IMR-90 (cell line): Measurements from ENCODE around the gene GUCD1. TPM values are rescaled to one million over a fixed set of nuclear protein-coding genes. Genes with fewer than 3 reads are reported as not detected.

ENCODE experiments used
- ATAC-seq: fragments of 200-7000 bp; cut with Tn5 transposase; 2 replicates; pipeline ENCODE4 v1.9.1; 2020; ENCODE audit warnings: low read depth, mild to moderate bottlenecking, moderate library complexity
- BruUV-seq: library from RNA; stranded (reverse); fragments of 400-500 nt; replicated peaks from 2 replicates; lab custom pipeline; 2021; lab: Mats Ljungman, UMichigan
- CTCF ChIA-PET: fragments of 300-600 bp; formaldehyde crosslinking; extraction: SDS; loops from one replicate; lab custom pipeline; 2021; ENCODE audit warnings: antibody characterized with exemption; lab: Yijun Ruan, JAX
- POLR2A ChIA-PET: fragments of 300-600 bp; sonication (Branson Sonifier 250); formaldehyde crosslinking; loops from one replicate; lab custom pipeline; 2022; ENCODE audit warnings: antibody characterized with exemption; ENCODE audit not compliant: unreplicated experiment; lab: Charles Lee
- DNase-seq: peaks from one replicate; pipeline ENCODE4 v3.0.0; 2013
- H2AFZ ChIP-seq: replicated peaks from 2 replicates; pipeline ENCODE3; 2013; ENCODE audit warnings: low read length, mild to moderate bottlenecking; ENCODE audit not compliant: poor library complexity
- H2AK5ac ChIP-seq: 2 replicates; pipeline ENCODE4 v1.6.1; 2013; ENCODE audit warnings: low read depth, low read length, inconsistent platforms
- H2AK9ac ChIP-seq: replicated peaks from 2 replicates; pipeline ENCODE3; 2013; ENCODE audit warnings: mild to moderate bottlenecking, low read depth, low read length, moderate library complexity; ENCODE audit not compliant: poor library complexity
- H2BK120ac ChIP-seq: 2 replicates; pipeline ENCODE4 v1.6.1; 2013; ENCODE audit warnings: low read depth, low read length, inconsistent platforms
- H2BK15ac ChIP-seq: 3 replicates; pipeline ENCODE4 v1.6.1; 2013; ENCODE audit warnings: low read depth, low read length, inconsistent platforms
- H2BK20ac ChIP-seq: 2 replicates; pipeline ENCODE4 v1.6.1; 2013; ENCODE audit warnings: low read depth, mild to moderate bottlenecking, inconsistent platforms, low read length, moderate library complexity
- H2BK5ac ChIP-seq: 2 replicates; pipeline ENCODE4 v1.6.1; 2013; ENCODE audit warnings: mild to moderate bottlenecking, low read depth, low read length, inconsistent platforms; ENCODE audit not compliant: poor library complexity, severe bottlenecking
- H3K14ac ChIP-seq: replicated peaks from 2 replicates; pipeline ENCODE4 v1.6.1; 2013; ENCODE audit warnings: low read depth, low read length, inconsistent platforms
- H3K18ac ChIP-seq: 2 replicates; pipeline ENCODE4 v1.6.1; 2013; ENCODE audit warnings: low read depth, low read length, control low read depth
- H3K23ac ChIP-seq: 2 replicates; pipeline ENCODE4 v1.6.1; 2013; ENCODE audit warnings: low read depth, low read length, inconsistent platforms
- H3K27ac ChIP-seq: 2 replicates; pipeline ENCODE4 v1.5.1; 2013; ENCODE audit warnings: mild to moderate bottlenecking, control low read depth, low read length; ENCODE audit not compliant: insufficient read depth
- H3K27me3 ChIP-seq: 2 replicates; pipeline ENCODE4 v1.6.1; 2013; ENCODE audit warnings: low read length; ENCODE audit not compliant: control insufficient read depth, insufficient read depth
- H3K36me3 ChIP-seq: 2 replicates; pipeline ENCODE4 v1.6.1; 2013; ENCODE audit warnings: low read length, mixed read lengths; ENCODE audit not compliant: control insufficient read depth, insufficient read depth
- H3K4ac ChIP-seq: 2 replicates; pipeline ENCODE4 v1.6.1; 2013; ENCODE audit warnings: low read depth, low read length, inconsistent platforms
- H3K4me1 ChIP-seq: 2 replicates; pipeline ENCODE4 v1.6.1; 2013; ENCODE audit warnings: low read length, mixed read lengths; ENCODE audit not compliant: control insufficient read depth, insufficient read depth
- H3K4me2 ChIP-seq: 2 replicates; pipeline ENCODE4 v1.6.1; 2013; ENCODE audit warnings: low read depth, mild to moderate bottlenecking, control low read depth, low read length, moderate library complexity
- H3K4me3 ChIP-seq: 2 replicates; pipeline ENCODE4 v1.5.1; 2013; ENCODE audit warnings: low read depth, mild to moderate bottlenecking, control low read depth, low read length, moderate library complexity; ENCODE audit not compliant: insufficient read depth
- H3K56ac ChIP-seq: 2 replicates; pipeline ENCODE4 v1.6.1; 2013; ENCODE audit warnings: low read length, inconsistent platforms; ENCODE audit not compliant: insufficient read depth; ENCODE audit errors: extremely low read depth
- H3K79me1 ChIP-seq, 2 experiments: 2 replicates each; pipeline ENCODE4 v1.6.1; 2013; ENCODE audit warnings: low read length in 2 of 2, inconsistent platforms in 1 of 2, low read depth in 1 of 2
- H3K9ac ChIP-seq: 2 replicates; pipeline ENCODE4 v1.6.1; 2013; ENCODE audit warnings: low read depth, low read length, control low read depth
- H3K9me1 ChIP-seq: 2 replicates; pipeline ENCODE4 v1.6.1; 2013; ENCODE audit warnings: low read length, inconsistent platforms; ENCODE audit not compliant: insufficient read depth
- H3K9me3 ChIP-seq: 2 replicates; pipeline ENCODE4 v1.6.1; 2013; ENCODE audit warnings: low read length; ENCODE audit not compliant: control insufficient read depth, insufficient read depth
- H4K20me1 ChIP-seq: 2 replicates; pipeline ENCODE4 v1.6.1; 2013; ENCODE audit warnings: low read length, inconsistent platforms; ENCODE audit not compliant: insufficient read depth
- H4K5ac ChIP-seq: 2 replicates; pipeline ENCODE4 v1.6.1; 2013; ENCODE audit warnings: mild to moderate bottlenecking, low read depth, low read length, control low read depth
- H4K8ac ChIP-seq, 2 experiments: 2 replicates each; pipeline ENCODE4 v1.6.1; 2013; ENCODE audit warnings: low read depth in 2 of 2, low read length in 2 of 2, control low read depth in 1 of 2, inconsistent platforms in 1 of 2
- H4K91ac ChIP-seq: 2 replicates; pipeline ENCODE4 v1.6.1; 2013; ENCODE audit warnings: low read depth, low read length, inconsistent platforms; ENCODE audit not compliant: insufficient read depth
- CEBPB ChIP-seq: IDR thresholded peaks from 2 replicates; pipeline ENCODE4 v1.6.1; 2012; ENCODE audit warnings: low read depth, low read length, improper control_type of control experiment
- CHD1 ChIP-seq: IDR thresholded peaks from 2 replicates; pipeline ENCODE4 v1.6.1; 2012; ENCODE audit warnings: low read depth, low read length, improper control_type of control experiment
- FOS ChIP-seq: fragments of 150-350 bp; IDR thresholded peaks from 2 replicates; pipeline ENCODE4 v1.6.1; 2016; ENCODE audit warnings: low read depth, low read length
- MAFK ChIP-seq: IDR thresholded peaks from 2 replicates; pipeline ENCODE4 v1.6.1; 2012; ENCODE audit warnings: low read depth, low read length, improper control_type of control experiment
- MXI1 ChIP-seq: IDR thresholded peaks from 2 replicates; pipeline ENCODE4 v1.6.1; 2012; ENCODE audit warnings: low read depth, mild to moderate bottlenecking, low read length, moderate library complexity, borderline replicate concordance
- POLR2A ChIP-seq: IDR thresholded peaks from 2 replicates; pipeline ENCODE4 v1.6.1; 2012; ENCODE audit warnings: mild to moderate bottlenecking, low read depth, low read length
- RAD21 ChIP-seq: IDR thresholded peaks from 2 replicates; pipeline ENCODE4 v1.6.1; 2012; ENCODE audit warnings: low read length, improper control_type of control experiment
- RCOR1 ChIP-seq: IDR thresholded peaks from 2 replicates; pipeline ENCODE4 v1.6.1; 2012; ENCODE audit warnings: mild to moderate bottlenecking, low read length, improper control_type of control experiment; ENCODE audit not compliant: insufficient replicate concordance
- RFX5 ChIP-seq: IDR thresholded peaks from 2 replicates; pipeline ENCODE4 v1.8.0; 2012; ENCODE audit warnings: low read depth, mild to moderate bottlenecking, low read length, moderate library complexity
- SMC3 ChIP-seq: fragments of 150-350 bp; IDR thresholded peaks from 2 replicates; pipeline ENCODE4 v1.6.1; 2016; ENCODE audit warnings: low read depth, mild to moderate bottlenecking, antibody characterized with exemption, low read length, moderate library complexity
- WGBS, 2 experiments: methylation state at CpG; one replicate each; pipeline versions ENCODE4 v1.1.5 to v1.1.7; 2013; ENCODE audit warnings: missing lambda C conversion rate in 2 of 2; ENCODE audit not compliant: insufficient read length in 1 of 2; ENCODE audit errors: extremely low coverage in 2 of 2; 5-methylcytosine and 5-hydroxymethylcytosine counted together
- dilution Hi-C: fragments of 300-500 bp; cut with HindIII; formaldehyde crosslinking; loops from one replicate; pipeline ENCODE4 v1.14.3; 2018; ENCODE audit warnings: low sequenced_read_pairs; ENCODE audit not compliant: unreplicated experiment
- in situ Hi-C: fragments of 300-500 bp; cut with MboI; formaldehyde crosslinking; loops from 3 replicates; pipeline ENCODE4 v1.14.3; 2019; ENCODE audit warnings: low sequenced_read_pairs, inconsistent platforms, mixed read lengths
- intact Hi-C: fragments of 100-400 bp; cut with micrococcal nuclease; formaldehyde crosslinking; loops from 2 replicates; pipeline ENCODE4 v1.10.0; 2022
- polyA plus RNA-seq, 3 experiments: library from polyadenylated mRNA; depleted of rRNA; stranded (reverse); fragments of >200 nt; gene quantifications; 2 replicates each; pipeline ENCODE4 v1.2.3, GENCODE V29; 2012; ENCODE audit warnings: low replicate concordance in 1 of 3
- total RNA-seq: library from RNA; depleted of rRNA; stranded (reverse); fragments of >200 nt; gene quantifications from 2 replicates; pipeline ENCODE4 v1.2.3, GENCODE V29; 2012
- TF ChIP-seq, protein P1 (sequence below): fragments of 150-350 bp; IDR thresholded peaks from 2 replicates; pipeline ENCODE4 v1.6.1; 2017; ENCODE audit warnings: mild to moderate bottlenecking, antibody characterized with exemption, low read length, low read depth
- TF ChIP-seq, protein P2 (sequence below): fragments of 150-350 bp; IDR thresholded peaks from 2 replicates; pipeline ENCODE4 v1.6.1; 2016; ENCODE audit warnings: low read depth, mild to moderate bottlenecking, low read length, moderate library complexity, borderline replicate concordance

The GUCD1 gene
- total and polyA plus RNA-seq, 2 of the 4 experiments (the other 2 are of a cell fraction) = 97.6 to 143 TPM

DNA sequence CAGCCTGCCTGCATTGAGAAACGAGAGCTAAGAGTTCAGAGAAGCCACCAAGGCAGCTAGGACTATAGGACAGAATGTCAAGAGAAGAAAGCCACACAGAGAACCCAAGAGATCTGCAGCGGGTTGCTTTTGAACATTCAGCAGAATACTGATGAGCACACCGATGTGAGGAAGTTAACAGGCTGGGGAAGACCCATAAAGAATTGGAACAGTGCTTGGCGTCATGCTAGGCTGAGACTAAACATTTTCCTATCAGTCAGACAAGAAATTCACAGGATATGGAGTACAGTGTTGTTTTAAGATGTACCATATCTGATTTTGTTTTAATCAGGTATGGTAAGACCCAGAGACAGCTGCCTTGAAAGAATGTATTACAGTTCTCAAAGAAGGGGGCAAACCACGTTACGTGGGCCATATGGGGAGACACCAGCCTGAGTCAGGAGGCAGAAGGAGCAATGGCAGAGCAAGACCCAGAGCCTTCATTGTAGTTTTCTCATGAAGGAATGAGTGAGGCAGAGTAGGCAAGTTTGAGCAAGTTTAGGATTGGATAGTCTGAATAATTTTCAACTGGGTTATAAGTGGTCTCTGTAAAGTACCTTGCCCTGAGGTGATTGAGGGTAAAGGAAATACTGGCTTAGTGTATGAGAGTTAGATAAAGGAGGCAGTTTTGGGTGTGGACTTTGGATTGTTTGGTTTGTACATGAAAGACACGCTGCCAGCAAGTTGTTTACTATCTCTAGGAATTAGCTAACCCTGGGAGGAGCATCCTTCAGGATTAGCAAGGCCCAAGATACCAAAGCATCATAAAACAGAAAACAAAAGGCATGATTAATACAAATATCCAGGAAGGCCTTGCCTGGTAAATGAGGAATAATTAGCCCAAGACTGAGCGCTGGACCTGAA lies 23.7 kb upstream of the GUCD1 start (continued):
- TF ChIP-seq MXI1 = no peak
- no peak for TF ChIP-seq MAFK
- no peak for TF ChIP-seq POLR2A

DNA sequence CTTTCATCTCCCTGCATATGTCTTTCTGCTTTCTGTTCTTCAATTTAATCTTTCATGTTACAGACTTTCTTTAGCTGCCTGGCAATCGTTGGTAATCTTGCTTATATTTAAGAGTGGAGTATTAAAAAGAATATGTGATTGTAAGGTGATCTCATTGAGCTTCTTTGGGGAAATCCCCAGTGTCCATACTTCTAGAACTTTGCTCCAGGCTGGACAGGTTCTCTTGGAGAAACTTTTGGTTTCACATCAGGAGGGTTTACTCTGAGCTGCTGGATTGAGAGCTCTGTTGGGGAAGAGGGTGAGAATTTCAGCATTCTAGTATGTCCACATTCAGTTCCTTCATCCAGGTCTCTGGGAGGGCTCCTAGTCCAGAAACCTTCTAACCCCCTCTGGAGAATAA lies 21.8 kb upstream of the GUCD1 start:
- H3K18ac ChIP-seq = no peak overlapping the region
- H3K36me3 ChIP-seq = peaks cover 27% of the 10 kb centered on the region
- WGBS, 2 experiments = no CpG with 5 or more reads among the region's 1 CpG
- no peak overlapping the region for H4K8ac ChIP-seq
- dilution Hi-C loops = no loop called here
- H2BK20ac ChIP-seq = no peak overlapping the region
- in situ Hi-C loops = no loop called here
- H2BK15ac ChIP-seq = no peak overlapping the region
- no peak overlapping the region for H3K9ac ChIP-seq
- no peak overlapping the region for H2AK9ac ChIP-seq
- no peak overlapping the region for H2AFZ ChIP-seq
- no peak overlapping the region for H2BK120ac ChIP-seq
- H4K5ac ChIP-seq = no peak overlapping the region
- peaks cover 4% of the 10 kb centered on the region; the same call in 1 of the 2 replicates for H4K20me1 ChIP-seq
- H3K9me3 ChIP-seq = no peaks in the 10 kb centered on the region
- H3K56ac ChIP-seq = no peak overlapping the region
- no peak overlapping the region for H3K14ac ChIP-seq
- H3K4ac ChIP-seq = no peak overlapping the region
- BruUV-seq = no TSS peak
- H3K4me1 ChIP-seq = peaks cover 14% of the 10 kb centered on the region
- CTCF ChIA-PET = no interaction called here
- no peaks in the 10 kb centered on the region for H3K27me3 ChIP-seq
- POLR2A ChIA-PET = interaction anchor here (0.5 kb wide), 1 partner anchor 154 kb away, joined by 10 read pairs; no protein-coding TSS in a partner anchor
- no peak overlapping the region for H2AK5ac ChIP-seq
- H3K4me3 ChIP-seq = no peak overlapping the region
- no peak overlapping the region for H3K27ac ChIP-seq
- H4K91ac ChIP-seq = no peak overlapping the region
- H3K79me1 ChIP-seq = peaks cover under 1 to 6% of the 10 kb centered on the region in 2 experiments; a peak in 2 of 4 replicates
- no peak overlapping the region for H3K23ac ChIP-seq
- H2BK5ac ChIP-seq = no peak overlapping the region
- DNase-seq (no peak), ATAC-seq (no peak)
- peaks cover 10% of the 10 kb centered on the region for H3K9me1 ChIP-seq
- no peak overlapping the region for H3K4me2 ChIP-seq
- intact Hi-C loops = no loop called here
- TF ChIP-seq SMC3 = no peak
- no peak for TF ChIP-seq CHD1
- TF ChIP-seq RCOR1 = no peak
- no peak for TF ChIP-seq MAFK
- TF ChIP-seq RFX5 = no peak
- TF ChIP-seq, protein P1, sequence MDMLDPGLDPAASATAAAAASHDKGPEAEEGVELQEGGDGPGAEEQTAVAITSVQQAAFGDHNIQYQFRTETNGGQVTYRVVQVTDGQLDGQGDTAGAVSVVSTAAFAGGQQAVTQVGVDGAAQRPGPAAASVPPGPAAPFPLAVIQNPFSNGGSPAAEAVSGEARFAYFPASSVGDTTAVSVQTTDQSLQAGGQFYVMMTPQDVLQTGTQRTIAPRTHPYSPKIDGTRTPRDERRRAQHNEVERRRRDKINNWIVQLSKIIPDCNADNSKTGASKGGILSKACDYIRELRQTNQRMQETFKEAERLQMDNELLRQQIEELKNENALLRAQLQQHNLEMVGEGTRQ = no peak
- no peak for TF ChIP-seq CEBPB
- no peak for TF ChIP-seq FOS
- TF ChIP-seq, protein P2, sequence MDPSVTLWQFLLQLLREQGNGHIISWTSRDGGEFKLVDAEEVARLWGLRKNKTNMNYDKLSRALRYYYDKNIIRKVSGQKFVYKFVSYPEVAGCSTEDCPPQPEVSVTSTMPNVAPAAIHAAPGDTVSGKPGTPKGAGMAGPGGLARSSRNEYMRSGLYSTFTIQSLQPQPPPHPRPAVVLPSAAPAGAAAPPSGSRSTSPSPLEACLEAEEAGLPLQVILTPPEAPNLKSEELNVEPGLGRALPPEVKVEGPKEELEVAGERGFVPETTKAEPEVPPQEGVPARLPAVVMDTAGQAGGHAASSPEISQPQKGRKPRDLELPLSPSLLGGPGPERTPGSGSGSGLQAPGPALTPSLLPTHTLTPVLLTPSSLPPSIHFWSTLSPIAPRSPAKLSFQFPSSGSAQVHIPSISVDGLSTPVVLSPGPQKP = no peak
- TF ChIP-seq RAD21 = no peak
